HG02571 (cell line): Measurements from ENCODE around the gene TNFRSF1B.

Source experiments
- ATAC-seq: cut with Tn5 transposase; IDR thresholded peaks from one replicate; pipeline ENCODE4 v1.9.1; 2021; ENCODE audit warnings: mild to moderate bottlenecking, moderate library complexity; ENCODE audit not compliant: unreplicated experiment

TNFRSF1B gene

DNA sequence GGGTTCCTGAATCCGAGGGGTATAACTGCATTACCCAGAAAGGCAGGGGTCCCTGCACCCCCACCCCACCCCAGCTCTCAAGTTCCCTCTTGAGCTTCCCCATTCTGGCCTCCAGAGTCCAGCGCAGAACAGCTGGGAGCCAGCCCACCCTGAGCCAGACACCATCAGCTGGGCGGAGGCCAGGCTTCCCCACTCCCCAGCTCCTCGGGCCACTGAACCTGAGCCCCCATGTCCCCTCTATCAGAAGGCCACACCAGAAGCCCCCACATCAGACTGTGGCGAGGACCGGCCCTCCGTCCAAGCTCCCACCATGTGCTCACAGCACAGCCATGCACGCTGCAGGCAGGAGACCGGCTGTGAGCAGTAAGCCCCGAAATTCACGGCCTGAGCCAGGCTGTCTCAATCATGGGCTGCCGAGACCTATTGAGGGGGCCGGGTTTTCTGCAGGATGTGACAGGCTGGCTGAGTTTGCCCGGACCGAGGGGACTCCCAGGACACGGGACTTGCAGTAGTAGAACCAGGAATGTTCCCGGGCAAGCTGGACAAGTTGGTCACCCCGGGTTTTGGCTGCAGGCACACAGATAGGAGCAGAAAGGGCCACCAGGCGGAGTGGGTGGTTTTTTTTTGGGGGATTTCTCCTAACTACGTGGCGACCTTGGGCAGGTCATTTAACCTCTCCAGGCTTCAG, 25.5 kb upstream of the TNFRSF1B start:
- ATAC-seq = no peak

DNA sequence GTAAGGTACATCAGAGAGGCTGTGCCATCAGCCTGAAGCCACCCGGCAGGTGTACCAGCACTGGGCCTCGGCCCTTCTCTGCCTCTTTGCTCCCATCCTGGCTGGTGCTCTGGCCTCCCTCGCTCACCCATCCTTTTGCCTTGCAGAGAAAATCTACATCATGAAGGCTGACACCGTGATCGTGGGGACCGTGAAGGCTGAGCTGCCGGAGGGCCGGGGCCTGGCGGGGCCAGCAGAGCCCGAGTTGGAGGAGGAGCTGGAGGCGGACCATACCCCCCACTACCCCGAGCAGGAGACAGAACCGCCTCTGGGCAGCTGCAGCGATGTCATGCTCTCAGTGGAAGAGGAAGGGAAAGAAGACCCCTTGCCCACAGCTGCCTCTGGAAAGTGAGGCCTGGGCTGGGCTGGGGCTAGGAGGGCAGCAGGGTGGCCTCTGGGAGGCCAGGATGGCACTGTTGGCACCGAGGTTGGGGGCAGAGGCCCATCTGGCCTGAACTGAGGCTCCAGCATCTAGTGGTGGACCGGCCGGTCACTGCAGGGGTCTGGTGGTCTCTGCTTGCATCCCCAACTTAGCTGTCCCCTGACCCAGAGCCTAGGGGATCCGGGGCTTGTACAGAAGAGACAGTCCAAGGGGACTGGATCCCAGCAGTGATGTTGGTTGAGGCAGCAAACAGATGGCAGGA, 24.5 kb upstream of the TNFRSF1B start:
- ATAC-seq = no peak

GRCh38 chr1:12142891-12143630, 23.7 kb upstream of the TNFRSF1B start:
- no peak for ATAC-seq

DNA sequence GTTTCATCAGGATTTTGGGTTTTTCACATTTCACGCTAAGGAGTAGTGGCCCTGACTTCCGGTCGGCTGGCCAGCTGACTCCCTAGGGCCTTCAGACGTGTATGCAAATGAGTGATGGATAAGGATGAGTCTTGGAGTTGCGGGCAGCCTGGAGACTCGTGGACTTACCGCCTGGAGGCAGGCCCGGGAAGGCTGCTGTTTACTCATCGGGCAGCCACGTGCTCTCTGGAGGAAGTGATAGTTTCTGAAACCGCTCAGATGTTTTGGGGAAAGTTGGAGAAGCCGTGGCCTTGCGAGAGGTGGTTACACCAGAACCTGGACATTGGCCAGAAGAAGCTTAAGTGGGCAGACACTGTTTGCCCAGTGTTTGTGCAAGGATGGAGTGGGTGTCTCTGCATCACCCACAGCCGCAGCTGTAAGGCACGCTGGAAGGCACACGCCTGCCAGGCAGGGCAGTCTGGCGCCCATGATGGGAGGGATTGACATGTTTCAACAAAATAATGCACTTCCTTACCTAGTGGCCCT, 23.1 kb upstream of the TNFRSF1B start:
- ATAC-seq = no peak

GRCh38 chr1:12144236-12144635, 22.6 kb upstream of the TNFRSF1B start:
- ATAC-seq = no peak

DNA sequence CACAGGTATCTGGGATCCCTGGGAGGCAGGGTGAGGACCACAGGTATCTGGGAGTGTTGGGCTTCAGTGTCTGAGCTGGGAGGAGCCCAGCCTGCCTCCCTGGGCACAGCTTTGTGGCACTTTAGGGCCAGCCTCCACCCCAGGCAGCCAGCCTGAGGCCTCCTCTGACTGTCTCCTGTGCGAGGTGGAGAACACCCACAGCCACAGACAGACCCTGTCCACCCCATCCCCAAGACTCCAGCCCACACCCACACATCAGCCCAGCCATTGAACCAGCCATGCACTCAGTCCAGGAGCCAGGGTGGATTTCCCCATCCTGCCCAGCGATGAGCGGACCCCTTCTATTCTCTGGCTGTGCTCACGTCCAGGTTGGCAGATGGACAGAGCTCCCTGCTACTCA, 21.8 kb upstream of the TNFRSF1B start:
- no peak for ATAC-seq

GRCh38 chr1:12145616-12146342, 21.0 kb upstream of the TNFRSF1B start:
- no peak for ATAC-seq

DNA sequence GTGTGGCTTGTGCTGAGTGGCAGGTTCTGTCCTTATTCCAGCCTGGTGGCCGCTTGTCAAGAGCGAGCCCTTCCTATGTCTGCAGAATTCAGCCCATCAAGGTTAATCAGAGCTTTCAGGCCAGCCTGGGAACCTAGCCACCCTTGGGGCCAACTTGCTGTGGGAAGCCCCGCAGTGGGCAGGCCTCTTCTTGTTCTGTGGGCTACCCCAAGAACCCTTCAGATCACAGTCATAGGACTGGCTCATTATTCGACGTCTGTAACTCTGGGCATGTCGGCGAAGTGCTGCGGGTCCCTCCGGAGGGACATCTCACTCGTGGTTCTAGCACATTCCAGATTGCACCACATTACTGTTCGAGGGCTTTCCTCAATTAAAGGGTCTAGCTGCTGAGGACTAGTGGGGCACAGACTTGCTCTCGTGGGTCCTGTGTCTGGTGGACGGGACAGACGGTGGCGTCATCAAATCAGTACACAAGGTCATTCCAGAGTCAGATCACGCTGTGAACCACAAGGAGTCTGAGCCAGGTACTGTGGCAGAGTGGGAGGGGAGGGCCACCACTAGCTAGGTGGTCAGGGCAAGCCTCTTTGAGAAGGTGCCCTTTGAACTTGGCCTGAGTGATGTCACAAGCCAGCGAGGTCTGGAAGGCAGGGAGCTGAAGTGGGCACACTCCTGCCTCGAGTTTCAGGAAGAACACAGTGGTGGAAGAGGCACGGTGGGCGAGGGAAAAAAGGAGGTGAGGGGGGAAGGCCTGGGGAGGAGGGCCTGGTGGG, 20.3 kb upstream of the TNFRSF1B start:
- ATAC-seq = no peak

DNA sequence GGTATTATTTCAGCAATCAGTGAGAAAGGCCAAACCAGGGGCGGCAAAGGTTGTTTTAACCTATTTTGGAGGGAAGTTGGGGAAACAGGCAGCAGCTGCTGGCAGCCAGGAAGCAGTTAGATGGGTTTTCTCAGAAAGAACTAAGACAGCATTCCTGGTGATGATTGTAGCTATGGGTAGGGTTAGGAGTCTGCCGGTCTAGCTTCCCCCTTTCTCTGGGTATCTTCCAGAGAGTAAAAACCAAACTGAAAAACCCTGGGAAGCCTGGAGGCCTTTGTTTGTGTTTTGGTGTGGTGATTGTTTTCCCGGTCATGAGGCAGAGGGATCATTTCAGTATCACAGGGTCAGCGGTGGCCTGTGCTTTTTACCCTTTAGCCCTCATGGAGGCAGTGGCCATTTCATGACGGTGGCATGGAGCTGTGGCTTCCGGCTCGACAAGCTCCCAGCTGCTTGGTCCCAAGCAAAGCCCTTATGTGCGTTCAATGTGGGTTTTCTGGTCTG, 19.5 kb upstream of the TNFRSF1B start:
- no peak for ATAC-seq

DNA sequence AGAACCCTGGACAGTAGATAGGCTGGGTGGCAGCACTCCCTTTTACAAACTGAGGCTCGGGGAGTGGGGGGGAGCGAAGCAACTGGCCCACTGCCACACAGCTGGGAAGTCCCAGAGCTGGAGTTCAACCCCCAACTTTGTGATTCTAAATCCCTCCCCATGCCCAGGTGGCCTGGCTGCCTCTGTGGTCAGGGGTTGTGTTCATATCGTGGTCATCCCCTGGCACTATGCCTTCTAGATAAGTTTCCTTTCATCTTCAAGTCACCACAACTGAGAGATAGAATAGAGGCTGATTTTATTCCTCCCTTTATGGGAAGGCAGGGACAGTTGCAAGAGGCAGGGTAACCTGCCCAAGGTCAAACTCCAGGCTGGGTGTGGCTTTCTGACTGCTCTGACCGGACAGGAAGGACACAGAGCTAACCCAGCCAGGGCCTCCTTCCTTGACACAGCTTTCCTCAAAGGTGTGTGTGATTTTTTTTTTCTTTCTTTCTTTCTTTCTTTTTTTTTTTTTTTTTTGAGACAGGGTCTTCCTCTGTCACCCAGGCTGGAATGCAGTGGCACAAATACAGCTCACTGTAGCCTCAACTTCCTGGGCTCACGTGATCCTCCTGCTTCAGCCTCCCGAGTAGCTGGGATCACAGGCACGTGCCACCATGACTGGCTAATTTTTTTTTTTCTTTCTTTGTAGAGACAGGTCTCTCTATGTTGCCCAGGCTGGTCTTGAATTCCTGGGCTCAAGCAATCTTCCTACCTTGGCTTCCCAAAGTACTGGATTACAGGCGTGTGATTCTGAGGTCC, 18.4 kb upstream of the TNFRSF1B start:
- ATAC-seq = no peak

- no peak for ATAC-seq
Measured at GRCh38 chr1:12148958-12149790, 17.6 kb upstream of the TNFRSF1B start.

DNA sequence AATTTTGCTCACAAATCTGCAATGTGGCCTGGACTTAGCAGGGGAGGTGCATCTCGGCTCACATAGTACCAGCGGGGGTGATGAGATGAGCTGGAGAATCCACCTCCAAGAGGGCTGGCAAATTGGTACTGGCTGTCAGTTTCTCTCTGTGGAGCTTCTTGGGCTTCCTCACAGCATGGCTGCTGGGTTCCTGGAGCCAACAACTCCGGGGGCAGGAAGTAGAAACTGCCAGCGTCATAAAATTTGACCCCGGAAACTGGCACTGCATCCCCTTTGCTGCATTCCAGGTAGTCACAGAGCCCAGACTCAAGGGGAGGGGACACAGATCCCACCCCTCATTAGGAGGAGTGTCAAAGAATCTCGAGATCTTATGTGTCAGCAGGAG, 17.0 kb upstream of the TNFRSF1B start:
- ATAC-seq = no peak

GRCh38 chr1:12150456-12151200, 16.2 kb upstream of the TNFRSF1B start:
- no peak for ATAC-seq

DNA sequence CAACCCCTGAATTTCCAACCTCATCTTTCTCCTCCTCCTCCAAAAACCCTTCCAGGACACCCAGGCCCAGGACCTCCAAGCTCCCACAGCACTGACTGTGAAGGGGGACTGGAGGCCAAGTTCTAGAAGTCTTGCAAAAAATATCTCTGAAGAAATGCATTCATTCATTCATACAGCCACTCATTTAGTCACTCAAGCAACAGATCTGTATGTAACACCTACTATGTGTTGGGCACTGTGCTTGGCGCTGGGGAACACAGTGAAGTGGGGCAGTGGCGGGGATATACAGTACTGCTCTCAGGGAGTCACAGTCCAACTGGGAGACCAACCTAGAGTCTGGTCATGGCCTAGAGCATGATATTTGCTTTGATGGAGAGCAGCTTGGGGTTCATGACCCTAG, 15.3 kb upstream of the TNFRSF1B start:
- no peak for ATAC-seq

DNA sequence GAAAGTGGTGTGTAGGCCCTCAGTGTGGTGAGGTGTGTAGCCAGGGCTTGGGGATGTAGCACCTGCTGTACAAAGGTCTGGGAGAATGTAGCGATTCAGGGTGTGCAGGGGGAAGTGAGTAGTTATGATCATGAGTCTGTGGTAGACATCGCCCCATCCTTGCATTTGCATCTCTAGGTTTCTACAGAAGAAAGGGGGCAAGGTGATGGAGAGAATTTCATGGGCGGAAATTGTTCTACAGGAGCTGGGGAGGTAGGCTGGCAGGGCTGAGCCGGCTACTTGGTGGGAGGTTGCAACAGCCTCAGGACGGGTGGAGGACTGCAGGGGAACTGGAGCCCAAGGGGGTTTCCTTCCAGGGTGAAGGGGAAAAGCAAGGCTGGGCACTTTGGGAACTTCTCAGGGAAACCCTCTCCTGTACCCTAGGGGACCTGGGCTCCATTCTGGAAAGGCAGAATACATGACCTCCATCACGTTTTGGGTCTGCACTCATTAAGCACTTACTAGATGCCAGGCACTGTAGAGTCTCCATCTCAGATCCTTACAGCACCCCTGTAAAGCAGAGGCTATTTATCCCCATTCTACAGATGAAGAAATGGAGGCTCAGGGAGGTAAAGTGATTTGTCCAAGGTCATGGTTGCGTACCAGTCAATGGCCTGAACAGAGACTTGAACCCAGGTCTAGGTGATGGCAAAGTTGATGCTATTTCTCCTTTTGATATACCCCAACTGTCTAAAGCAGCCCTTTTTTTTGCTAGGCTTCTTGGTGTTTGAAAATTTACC, 14.5 kb upstream of the TNFRSF1B start:
- ATAC-seq = peak; percentile 61

DNA sequence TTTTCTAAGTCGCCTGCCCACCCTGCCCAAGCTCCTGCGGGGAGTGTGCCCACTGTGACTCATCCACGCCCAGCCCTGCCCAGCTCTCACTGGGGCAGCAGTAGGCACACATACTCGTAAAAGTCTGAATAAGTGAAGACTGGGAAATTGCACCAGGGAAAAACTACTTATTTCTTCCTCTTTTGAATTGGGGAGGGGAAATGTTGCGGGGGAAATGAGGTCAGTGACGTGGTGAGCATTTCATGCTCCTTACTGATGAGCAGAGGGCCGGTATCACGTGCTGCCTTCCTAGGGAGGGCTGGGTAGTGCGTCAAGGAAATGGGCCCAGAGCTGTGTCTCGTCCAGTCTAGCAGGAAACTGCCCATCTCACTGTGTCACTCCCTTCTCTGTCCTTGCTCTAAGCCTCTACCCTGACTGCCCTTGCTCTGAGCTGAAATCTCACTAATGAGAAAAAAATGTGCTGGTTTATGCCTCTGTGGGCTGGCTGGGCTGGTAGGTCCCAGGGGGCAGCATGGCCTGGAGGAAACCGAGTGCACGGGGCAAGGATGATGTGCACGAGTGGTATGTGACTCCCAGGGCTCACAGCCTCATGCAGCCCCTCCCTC, 13.5 kb upstream of the TNFRSF1B start:
- ATAC-seq = no peak

- ATAC-seq = no peak
Measured at GRCh38 chr1:12155328-12155727, 11.5 kb upstream of the TNFRSF1B start.
